Measurements from ENCODE around the gene NFIX.
A peak's percentile ranks its signal among the peaks of the same experiment; 100 is the strongest.
"Not testable (repeated sequence)": the region's sequence is repeated elsewhere in the genome, so short reads cannot be mapped to it uniquely, and the experiment has no call there.

The NFIX gene

DNA sequence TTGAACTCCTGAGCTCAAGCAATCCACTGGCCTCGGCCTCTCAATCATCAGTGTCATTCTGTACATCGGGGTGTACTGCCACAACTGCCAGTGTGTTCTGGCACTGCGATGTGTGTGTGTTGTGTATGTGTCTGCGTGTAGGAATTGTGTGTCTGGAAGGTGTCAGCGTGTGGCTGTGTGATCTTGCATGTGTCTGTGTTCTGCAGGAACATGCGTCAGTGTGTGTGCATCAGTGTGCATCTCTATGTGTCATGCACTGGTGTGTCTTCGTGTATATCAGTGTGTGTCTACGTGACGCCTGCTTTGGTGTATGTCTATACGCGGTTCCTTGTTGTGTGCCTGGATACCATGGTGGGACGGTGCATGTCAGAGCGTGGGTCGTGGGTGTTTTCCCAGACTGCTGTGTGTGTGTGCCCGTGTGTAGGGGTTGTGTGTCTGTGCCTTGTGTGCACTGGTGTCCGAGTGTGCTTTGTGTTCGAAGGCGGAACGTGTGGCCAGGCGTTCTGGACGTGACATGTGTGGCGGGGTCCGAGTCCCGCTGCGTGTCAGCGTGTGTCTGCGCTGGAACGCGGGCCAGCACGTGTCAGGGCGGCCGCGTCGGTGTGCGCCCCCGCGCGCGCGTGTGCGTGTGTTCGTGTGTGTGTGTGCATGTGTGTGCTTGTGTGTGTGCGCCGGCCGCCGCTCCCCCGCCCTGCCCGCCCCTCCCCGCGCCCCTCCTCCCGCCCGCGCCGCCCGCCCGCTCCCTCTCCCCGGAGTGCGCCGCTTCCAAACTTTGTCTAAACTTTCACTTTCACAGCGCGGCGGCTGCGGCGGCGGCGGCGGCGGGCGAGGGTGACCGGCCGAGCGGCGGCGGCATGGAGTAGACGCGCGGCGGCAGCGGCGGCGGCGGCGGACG, at the start of gene NFIX:
TSS of gene NFIX (plus strand) at position 775 of the 895 bp plus-strand sequence. CDS start 363 bp downstream, outside the sequence.
- DNase-seq (ENCODE audit: low spot score), result peak; percentile 64

DNA sequence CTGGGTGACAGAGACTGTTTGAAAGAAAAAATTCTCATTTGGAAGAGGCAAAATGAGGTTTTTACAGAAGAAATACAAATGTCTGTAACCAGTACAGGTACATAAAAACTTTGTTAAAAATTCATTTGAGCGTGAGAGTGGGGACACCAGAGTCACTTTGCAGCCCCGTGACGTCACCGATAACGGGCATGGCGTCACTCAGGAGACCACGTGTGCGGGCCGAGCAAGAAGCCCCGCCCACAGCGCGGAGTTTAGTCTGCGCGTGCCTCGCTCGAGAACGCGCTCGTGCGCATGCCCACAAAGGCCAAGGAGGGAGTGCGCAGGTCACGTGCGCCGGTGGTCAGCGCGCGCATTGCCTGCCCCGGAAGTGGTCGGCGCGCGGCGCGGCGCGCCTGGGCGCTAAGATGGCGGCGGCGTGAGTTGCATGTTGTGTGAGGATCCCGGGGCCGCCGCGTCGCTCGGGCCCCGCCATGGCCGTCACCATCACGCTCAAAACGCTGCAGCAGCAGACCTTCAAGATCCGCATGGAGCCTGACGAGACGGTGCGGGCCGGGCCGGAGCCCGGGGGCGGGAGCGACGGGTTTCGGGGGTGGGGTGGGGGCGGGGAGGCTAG, 49.7 kb upstream of the NFIX start, which contains the start of gene RAD23A:
TSS of gene RAD23A (plus strand) at position 384 of the 613 bp plus-strand sequence. CDS start at position 471, 87 bp downstream.
- peak; percentile 94 for DNase-seq (ENCODE audit: low spot score)

DNA sequence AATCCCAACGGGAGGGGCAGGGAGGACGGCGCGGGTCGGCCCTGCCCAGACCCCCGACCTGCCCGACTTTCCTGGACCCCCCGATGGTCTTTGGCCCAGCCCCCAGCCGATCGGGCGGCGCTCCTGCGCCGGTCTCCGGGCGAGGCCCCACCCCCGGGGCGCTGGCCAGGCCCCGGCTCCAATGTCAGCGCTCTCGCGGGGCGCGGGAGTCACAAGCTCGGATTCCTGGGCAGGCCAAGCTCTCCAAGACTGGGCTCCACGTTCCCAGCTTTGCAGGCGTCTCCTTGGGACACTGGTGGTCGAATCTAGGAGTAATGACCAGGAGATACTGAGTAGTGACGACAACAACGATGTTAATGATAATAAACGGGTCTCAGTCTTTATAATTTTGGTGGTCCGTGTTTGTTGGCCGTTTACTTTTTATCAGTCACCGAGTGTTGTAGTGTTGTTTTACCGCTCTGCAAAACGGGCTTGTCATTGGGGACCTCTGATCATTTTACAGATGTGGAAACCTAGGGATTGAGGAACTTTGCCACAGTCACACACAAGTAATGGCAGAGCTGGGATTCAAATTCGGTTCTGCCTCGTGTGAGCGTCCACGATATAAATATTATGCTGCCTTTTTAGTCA, 49.1 kb upstream of the NFIX start:
- DNase-seq (ENCODE audit: low spot score), result peak; percentile 51

DNA sequence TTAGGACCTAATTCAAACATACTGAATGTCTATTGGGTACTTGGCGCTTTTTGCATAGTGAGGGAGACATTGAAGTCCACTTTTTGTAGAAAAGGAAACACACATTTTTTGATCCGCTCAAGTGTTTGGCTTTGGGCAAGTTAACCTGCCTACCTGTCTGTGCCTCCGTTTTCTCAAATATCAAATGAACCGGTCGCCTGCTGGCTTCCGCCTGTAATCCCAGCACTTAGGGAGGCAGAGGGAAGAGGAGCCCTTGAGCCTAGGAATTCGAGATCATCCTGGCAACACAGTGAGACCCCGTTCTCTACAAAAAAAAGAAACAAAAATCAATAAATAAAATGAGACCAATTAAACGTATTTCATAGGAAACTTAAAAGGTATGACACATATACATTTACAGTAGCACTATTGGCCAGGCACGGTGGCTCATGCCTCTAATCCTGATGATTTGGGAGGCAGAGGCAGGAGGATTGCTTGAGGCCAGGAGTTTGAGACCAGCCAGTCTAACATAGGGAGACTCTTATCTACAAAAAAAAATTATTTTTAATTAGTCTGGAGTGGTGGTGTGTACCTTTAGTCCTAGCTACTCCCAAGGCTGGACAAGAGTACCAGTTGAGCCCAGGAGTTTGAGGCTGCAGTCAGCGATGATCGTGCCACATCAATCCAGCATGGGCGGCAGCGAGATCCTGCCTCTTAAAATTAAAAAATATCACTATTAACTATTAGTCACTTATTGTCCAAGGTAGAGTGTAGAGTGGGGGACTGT, 48.4 kb upstream of the NFIX start:
- DNase-seq (ENCODE audit: low spot score), result no peak

DNA sequence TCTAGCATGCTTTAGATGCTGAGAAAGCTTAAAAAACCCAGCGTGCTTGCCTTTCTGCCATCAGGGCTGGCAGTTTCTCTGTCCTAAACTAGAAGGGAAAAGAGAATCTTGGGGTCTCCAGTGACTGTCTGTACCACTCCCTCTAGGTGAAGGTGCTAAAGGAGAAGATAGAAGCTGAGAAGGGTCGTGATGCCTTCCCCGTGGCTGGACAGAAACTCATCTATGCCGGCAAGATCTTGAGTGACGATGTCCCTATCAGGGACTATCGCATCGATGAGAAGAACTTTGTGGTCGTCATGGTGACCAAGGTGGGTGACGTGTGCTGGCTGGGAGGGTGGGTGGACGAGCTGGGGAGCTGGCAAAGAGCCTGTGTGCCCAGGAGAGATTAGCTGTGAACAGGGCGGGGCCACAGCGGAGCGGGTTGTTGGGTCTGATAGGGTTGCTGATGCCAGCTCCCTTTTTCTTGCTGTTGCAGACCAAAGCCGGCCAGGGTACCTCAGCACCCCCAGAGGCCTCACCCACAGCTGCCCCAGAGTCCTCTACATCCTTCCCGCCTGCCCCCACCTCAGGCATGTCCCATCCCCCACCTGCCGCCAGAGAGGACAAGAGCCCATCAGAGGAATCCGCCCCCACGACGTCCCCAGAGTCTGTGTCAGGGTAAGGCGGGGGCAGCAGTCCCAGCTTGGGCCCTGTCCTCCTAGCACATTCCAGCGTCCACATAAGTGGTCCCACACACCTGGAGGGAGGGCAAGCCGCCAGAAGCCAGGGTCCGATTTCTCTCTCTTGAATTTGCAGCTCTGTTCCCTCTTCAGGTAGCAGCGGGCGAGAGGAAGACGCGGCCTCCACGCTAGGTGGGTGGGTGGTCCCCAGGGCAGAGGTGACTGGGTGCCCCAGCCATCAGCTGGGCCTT, 47.3 kb upstream of the NFIX start:
- DNase-seq (ENCODE audit: low spot score), result no peak

DNA sequence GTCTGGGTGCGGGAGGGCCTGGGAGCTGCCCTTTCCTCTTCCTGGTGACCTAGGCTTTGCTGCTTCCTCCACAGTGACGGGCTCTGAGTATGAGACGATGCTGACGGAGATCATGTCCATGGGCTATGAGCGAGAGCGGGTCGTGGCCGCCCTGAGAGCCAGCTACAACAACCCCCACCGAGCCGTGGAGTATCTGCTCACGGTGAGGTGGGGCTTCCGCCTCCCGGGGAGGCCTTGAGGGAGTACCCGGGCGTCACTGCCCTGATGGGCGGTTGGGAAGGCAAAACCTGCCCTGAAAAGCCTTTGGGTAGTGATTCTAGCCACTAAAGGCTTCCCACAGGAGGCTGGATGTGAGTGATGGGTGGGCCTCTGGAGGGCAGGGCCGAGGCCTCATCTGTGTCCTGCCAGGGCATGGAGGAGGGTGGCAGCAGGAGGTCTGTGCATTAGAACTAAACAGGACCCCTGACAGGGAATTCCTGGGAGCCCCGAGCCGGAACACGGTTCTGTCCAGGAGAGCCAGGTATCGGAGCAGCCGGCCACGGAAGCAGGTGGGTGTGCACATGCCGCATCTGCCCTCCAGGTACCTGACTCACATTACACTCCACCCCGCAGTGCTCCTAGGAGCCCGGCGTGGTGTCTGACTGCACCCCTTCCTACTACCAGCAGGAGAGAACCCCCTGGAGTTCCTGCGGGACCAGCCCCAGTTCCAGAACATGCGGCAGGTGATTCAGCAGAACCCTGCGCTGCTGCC, 46.5 kb upstream of the NFIX start:
- no peak for DNase-seq (ENCODE audit: low spot score)

DNA sequence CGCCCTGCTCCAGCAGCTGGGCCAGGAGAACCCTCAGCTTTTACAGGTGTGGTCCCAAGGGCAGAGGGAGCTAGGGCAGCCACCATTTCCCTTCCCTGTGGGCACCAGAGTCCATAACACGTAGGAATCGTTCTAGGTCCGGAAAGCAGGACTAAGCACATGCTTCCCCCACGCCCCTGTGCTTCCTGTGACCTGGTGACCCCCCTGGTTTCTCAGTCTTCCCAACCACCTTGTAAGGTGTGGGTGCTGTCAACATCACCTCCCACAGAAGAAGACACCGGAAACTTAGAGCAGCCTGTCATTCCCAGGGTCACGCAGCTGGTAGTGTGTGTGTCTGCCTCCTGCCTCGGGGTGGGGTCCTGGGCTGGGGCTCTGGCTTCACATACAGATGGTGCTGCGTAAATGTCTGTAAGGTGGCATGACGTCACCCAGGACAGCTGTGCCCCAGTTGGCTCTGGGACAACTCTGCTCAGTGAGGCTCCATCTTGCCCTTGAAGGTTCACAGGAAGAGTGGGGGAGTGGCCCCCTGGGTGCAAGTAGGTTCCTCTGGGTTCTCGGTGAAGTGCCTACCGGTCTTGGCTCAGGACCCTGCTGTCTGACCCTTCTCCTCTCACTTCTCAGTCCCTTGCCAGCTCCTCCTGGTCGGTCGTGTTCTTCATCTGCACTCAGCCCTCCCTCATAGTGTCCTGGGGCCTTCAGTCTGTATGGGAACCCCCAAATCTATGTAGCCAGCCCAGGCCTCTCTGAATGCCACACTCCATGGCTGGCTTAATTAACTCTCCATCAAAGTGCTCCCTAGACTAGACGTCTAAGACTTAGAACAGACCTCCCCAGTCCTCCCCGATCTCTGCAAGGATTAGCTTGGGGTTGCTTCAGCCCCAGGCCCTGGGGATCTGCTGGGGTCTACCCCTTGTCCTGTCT, 45.7 kb upstream of the NFIX start:
- DNase-seq (ENCODE audit: low spot score), result no peak

DNA sequence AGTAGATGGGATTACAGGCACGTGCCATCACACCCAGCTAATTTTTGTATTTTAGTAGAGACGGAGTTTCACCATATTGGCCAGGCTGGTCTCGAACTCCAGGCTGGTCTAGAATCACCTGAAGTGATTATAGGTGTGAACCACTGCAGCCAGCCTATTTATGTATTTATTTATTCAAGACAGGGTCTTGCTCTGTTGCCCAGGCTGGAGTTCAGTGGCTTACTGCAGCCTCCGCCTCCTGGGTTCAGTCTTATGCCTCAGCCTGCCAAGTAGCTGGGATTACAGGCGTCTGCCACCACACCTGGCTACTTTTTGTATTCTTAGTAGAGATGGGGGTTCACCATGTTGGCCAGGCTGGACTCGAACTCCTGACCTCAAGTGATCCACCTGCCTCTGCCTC, 43.2 kb upstream of the NFIX start:
- not testable (repeated sequence) for DNase-seq (ENCODE audit: low spot score)

DNA sequence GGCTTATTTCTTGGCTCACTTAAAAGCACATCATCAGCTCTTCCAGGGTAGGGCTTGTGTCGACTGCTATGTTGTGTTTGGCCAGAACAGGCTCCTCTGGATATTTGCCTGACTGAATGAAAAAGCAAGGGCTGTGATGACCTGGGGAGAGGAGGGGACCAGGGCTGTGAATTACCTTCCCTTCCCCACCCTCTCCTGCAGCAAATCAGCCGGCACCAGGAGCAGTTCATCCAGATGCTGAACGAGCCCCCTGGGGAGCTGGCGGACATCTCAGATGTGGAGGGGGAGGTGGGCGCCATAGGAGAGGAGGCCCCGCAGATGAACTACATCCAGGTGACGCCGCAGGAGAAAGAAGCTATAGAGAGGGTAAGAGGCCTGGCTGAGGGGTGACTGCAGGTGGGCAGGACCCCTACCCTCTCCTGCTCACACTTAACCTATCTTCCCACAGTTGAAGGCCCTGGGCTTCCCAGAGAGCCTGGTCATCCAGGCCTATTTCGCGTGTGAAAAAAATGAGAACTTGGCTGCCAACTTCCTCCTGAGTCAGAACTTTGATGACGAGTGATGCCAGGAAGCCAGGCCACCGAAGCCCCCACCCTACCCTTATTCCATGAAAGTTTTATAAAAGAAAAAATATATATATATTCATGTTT, 42.7 kb upstream of the NFIX start:
- DNase-seq (ENCODE audit: low spot score), result no peak

DNA sequence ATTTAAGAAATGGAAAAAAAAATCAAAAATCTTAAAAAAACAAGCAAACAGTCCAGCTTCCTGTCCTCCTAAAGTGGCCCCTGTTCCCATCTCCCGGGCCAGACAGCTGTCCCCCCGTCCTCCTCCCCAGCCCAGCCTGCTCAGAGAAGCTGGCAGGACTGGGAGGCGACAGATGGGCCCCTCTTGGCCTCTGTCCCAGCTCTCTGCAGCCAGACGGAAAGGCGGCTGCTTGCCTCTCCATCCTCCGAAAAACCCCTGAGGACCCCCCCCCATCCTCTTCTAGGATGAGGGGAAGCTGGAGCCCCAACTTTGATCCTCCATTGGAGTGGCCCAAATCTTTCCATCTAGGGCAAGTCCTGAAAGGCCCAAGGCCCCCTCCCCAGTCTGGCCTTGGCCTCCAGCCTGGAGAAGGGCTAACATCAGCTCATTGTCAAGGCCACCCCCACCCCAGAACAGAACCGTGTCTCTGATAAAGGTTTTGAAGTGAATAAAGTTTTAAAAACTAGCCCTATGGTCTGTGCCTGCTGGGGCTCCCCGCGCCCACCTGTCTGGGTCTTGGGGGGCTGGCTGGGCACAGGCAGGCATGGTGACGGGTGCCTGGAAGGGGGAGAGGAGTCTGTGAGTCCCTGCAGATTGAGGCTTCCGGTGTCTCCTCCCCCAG, 42.0 kb upstream of the NFIX start:
- DNase-seq (ENCODE audit: low spot score), result no peak

DNA sequence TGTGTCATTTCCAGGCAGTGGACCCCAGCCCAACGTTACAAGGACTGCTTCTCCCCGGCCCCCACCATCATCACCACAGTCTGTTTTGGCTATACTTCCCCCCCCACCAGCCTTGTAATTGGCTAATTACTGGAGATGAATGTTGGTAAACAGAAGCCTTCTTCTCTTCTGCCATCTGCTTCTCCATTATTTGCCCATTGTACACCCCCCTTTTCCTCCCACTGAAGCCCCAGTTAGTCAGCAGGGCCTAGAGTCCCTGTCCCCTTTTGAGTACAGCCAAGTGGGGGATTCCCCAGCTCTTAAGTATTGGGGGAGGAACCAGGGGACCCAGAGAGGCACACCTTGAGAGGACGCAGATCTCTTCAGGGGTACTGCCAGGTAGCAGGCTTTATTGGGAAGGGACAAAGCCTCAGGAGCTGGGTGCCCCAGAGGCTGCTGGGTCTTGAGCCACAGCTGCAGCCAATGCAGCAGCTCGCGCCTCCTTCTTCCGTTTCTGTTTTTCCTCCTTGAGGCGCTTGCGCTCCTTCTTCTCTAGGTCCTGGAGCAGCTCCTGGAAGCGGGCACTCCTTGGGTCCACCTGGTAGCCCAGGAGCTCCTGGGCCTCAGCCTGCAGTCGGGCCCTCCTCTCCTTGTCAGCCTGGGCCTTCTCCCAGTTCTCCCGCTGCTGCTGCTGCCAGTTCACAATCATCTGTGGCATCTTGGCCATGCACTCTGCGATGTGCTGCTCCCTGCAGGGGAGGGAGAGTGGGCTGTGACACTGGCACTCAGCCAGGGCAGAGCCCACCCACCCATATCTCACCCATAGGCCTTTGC, 41.3 kb upstream of the NFIX start:
- DNase-seq (ENCODE audit: low spot score), result no peak

DNA sequence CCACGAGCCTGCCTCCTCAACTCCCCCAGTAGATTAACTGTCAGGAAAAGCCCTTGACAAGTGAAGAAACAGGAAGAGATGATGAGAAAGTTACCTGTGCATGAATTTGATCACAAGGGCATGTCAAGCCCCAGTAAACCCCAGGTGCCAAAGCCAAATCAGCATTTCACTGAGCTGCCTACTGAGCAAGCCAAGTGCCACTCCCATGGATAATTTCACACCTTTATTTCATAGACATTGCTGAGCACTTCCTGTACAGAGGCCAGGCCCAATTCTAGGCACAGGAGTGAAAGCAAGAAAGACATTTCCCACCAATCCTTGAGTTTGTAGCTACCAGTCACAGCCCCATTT, 40.7 kb upstream of the NFIX start:
- no peak for DNase-seq (ENCODE audit: low spot score)

DNA sequence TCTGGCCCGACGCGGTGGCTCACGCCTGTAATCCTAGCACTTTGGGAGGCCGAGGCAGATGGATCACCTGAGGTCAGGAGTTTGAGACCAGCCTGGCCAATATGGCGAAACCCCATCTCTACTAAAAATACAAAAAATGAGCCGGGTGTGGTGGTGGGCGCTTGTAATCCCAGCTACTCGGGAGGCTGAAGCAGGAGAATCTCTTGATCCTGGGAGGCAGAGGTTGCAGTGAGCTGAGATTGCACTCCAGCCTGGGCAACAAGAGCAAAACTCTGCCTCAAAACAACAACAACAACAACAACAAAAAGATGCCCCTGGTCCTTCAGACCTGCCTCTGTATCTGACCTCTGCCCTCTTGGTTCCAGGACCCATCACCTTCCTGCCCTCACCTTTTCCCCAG, 39.7 kb upstream of the NFIX start:
- DNase-seq (ENCODE audit: low spot score), result not testable (repeated sequence)

DNA sequence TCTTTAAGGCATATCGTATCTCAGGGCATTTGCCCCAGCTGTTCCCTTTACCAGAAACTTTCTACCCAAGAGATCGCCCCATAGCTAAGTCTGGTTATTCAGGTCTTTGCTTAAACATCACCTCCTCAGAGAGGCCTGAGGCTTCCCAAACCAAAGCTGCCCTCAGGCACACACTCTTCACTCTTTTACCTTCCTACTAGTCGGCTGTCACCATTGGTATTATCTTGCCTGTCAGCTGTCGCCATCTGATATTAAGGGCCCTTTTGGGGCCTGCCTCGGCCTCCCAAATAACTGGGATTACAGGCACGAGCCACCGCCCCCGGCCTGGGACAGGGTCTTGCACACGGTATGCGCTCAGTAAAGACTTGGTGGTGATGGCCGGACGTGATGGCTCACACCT, 39.3 kb upstream of the NFIX start:
- no peak for DNase-seq (ENCODE audit: low spot score)

DNA sequence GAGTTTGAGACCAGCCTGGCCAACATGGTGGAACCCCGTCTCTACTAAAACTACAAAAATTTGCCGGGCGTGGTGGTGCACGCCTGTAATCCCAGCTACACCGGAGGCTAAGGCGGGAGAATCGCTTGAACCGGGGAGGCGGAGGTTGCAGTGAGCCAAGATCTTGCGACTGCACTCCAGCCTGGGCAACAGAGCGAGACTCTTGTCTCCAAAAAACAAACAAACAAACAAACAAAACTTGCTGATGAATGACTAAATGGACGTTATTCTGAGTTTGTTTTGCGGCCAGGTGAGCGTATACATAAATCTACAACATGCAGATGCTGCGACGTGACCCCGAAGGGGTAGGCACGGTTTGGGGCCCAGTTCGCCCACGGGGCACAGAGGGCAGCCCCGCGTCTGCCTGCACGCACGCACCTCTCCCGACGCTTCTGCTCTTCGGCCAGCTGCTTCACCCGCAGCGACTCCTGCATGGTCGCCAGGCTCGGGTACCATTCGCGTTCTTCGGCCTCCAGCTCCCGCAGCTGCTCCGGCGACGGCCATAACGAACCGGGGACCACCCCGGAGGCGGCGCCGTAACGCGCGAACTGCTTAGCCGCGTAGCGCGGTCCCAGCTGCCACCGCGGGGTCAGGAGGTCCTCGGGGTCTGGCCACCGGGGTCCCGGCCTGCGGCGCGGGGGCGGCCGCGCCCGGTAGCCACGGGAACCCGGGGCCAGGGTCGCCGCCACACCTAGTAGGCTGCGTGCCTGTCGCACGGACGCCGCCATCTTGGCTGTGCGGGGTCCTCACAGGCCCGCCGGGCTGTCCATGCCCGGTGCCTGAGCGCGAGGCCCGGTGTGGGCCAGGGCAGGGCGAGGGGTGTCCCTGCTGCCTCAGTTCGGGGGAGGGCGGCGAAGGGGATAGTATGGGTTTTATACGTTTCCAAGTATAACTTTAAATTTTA, 38.6 kb upstream of the NFIX start, which contains the start of gene GADD45GIP1:
TSS of gene GADD45GIP1 (minus strand) at position 778 of the 943 bp plus-strand sequence. CDS start at position 767, 11 bp downstream.
- peak; percentile 74 for DNase-seq (ENCODE audit: low spot score)

DNA sequence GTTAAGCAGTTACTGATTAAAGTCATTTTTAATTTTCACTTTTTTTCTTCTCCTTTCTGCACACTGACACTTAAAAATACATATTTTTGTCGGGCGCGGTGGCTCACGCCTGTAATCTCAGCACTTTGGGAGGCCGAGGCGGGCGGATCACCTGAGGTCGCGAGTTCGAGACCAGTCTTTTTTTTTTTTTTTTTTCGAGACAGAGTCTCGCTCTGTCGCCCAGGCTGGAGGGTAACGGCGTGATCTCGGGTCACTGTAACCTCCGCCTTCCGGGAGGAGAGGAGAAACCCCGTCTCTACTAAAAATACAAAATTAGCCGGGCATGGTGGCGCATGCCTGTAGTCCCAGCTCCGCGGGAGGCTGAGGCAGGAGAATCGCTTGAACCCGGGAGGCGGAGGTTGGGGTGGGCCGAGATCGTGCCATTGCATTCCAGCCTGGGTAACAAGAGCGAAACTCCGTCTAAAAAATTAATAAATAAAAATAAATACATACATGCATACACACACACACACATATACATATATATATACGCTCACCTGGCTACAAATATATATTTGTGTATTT, 37.8 kb upstream of the NFIX start:
- DNase-seq (ENCODE audit: low spot score), result not testable (repeated sequence)

Measured in germinal center (tissue), 1 donor.